PC-3 (cell line): Measurements from ENCODE around the gene SCNN1B. TPM values are rescaled to one million over a fixed set of nuclear protein-coding genes. Genes with fewer than 3 reads are reported as not detected.
A peak's percentile ranks its signal among the peaks of the same experiment; 100 is the strongest.

Experiments used
- ATAC-seq: fragments of 200-7000 bp; cut with Tn5 transposase; 2 replicates; pipeline ENCODE4 v1.9.1; 2020; ENCODE audit warnings: mild to moderate bottlenecking, moderate library complexity
- BruUV-seq: library from RNA; stranded (reverse); fragments of 400-500 nt; replicated peaks from 2 replicates; lab custom pipeline; 2021; lab: Mats Ljungman, UMichigan
- CTCF ChIA-PET: fragments of 300-600 bp; sonication (Branson Sonifier 250); formaldehyde crosslinking; loops from one replicate; lab custom pipeline; 2022; ENCODE audit warnings: antibody characterized with exemption; lab: Charles Lee
- POLR2A ChIA-PET: fragments of 300-600 bp; sonication (Branson Sonifier 250); formaldehyde crosslinking; loops from one replicate; lab custom pipeline; 2022; ENCODE audit warnings: antibody characterized with exemption; ENCODE audit not compliant: unreplicated experiment; lab: Charles Lee
- DNase-seq: peaks from one replicate; pipeline ENCODE4 v3.0.0-alpha.2; 2015
- H2AFZ ChIP-seq: fragments of 300-600 bp; sonication (generic); 2 replicates; pipeline ENCODE4 v1.6.0; 2016; ENCODE audit warnings: antibody characterized with exemption, low read length
- H3F3A ChIP-seq: fragments of 300-600 bp; sonication (generic); one replicate; pipeline ENCODE4 v1.6.0; 2017; ENCODE audit warnings: antibody characterized with exemption, low read length, control low read depth, mild to moderate bottlenecking; ENCODE audit not compliant: unreplicated experiment
- H3K27ac ChIP-seq: fragments of 300-600 bp; sonication (generic); 2 replicates; pipeline ENCODE4 v1.5.1; 2016; ENCODE audit warnings: mild to moderate bottlenecking, low read length
- H3K27me3 ChIP-seq: fragments of 300-600 bp; sonication (generic); 2 replicates; pipeline ENCODE4 v1.6.1; 2016; ENCODE audit warnings: low read length, mixed read lengths
- H3K36me3 ChIP-seq: fragments of 300-600 bp; sonication (generic); 2 replicates; pipeline ENCODE4 v1.6.1; 2016; ENCODE audit warnings: low read depth, mixed run types, low read length, mixed read lengths
- H3K4me1 ChIP-seq: fragments of 300-600 bp; sonication (generic); 2 replicates; pipeline ENCODE4 v1.5.1; 2016; ENCODE audit warnings: low read length; ENCODE audit not compliant: insufficient read depth
- H3K4me2 ChIP-seq: fragments of 300-600 bp; sonication (generic); 2 replicates; pipeline ENCODE4 v1.6.0; 2016; ENCODE audit warnings: low read length
- H3K4me3 ChIP-seq: fragments of 300-600 bp; sonication (generic); 2 replicates; pipeline ENCODE4 v1.5.1; 2016; ENCODE audit warnings: mild to moderate bottlenecking, low read length, mixed read lengths
- H3K79me2 ChIP-seq: fragments of 300-600 bp; sonication (generic); 2 replicates; pipeline ENCODE4 v1.6.1; 2017; ENCODE audit warnings: low read length, mixed read lengths
- H3K9ac ChIP-seq: fragments of 300-600 bp; sonication (generic); 2 replicates; pipeline ENCODE4 v1.6.0; 2016; ENCODE audit warnings: mild to moderate bottlenecking, low read length
- H3K9me2 ChIP-seq: fragments of 300-600 bp; sonication (generic); replicated peaks from 2 replicates; pipeline ENCODE4 v1.6.1; 2016; ENCODE audit warnings: mixed run types, low read length, mixed read lengths
- H3K9me3 ChIP-seq: fragments of 300-600 bp; sonication (generic); 2 replicates; pipeline ENCODE4 v1.6.1; 2016; ENCODE audit warnings: low read length, mixed read lengths
- H4K20me1 ChIP-seq: fragments of 300-600 bp; sonication (generic); 2 replicates; pipeline ENCODE4 v1.6.1; 2016; ENCODE audit warnings: low read length, mixed read lengths
- EZH2 ChIP-seq: fragments of 300-600 bp; sonication (generic); IDR thresholded peaks from one replicate; pipeline ENCODE4 v1.6.1; 2017; ENCODE audit warnings: antibody characterized with exemption, mild to moderate bottlenecking, low read length; ENCODE audit not compliant: unreplicated experiment
- EZH2phosphoT487 ChIP-seq: fragments of 300-600 bp; sonication (generic); IDR thresholded peaks from 2 replicates; pipeline ENCODE4 v1.6.1; 2018; ENCODE audit warnings: mild to moderate bottlenecking, antibody characterized with exemption, low read length, borderline replicate concordance
- intact Hi-C: fragments of 100-400 bp; cut with micrococcal nuclease; formaldehyde crosslinking; loops from 2 replicates; pipeline ENCODE4 v1.9.0; 2023
- total RNA-seq: library from RNA; depleted of rRNA; stranded (reverse); fragments of >200 nt; gene quantifications from 2 replicates; pipeline ENCODE4 v1.2.3, GENCODE V29; 2014
- TF ChIP-seq, protein P1 (sequence below): fragments of 300-600 bp; sonication (generic); conservative IDR thresholded peaks from 2 replicates; pipeline ENCODE4 v1.5.1; 2017; ENCODE audit warnings: antibody characterized with exemption, low read depth, mild to moderate bottlenecking, low read length

SCNN1B gene
- total RNA-seq, 1 experiment from 2014 or later = 4.1 TPM

DNA sequence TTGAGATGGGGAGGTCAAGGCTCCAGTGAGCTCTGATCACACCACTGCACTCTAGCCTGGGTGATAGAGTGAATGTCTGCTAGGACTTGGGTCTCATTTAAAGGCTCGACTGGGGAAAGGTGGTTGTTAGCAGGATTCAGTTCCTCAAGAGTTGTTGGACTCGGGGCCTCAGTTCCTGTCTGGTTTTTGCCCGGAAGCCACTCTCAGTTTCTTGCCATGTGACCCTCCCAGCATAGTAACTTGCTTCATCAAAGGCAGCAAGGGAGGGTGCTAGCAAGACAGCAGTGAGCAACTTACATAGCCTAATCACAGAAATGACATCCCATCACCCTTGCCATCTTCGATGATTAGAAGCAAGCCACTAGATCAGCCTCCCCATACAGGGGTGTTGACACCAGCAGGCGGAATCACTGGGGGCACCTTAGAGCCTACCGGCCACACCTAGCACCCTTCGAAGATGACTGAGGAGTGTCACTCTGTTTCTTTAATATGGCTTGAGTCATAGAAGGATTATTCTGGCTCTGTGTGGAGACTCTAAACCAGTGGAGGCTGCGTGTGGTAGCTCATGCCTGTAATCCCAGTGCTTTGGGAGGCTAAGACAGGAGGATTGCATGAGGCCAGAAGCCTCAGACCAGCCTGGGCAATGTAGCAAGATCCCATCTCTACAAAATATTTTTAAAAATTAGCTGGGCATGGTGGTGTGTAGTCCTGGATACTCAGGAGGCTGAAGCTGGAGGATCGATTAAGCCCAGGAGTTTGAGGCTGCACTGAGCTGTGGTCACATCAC, 13.2 kb upstream of the SCNN1B start:
- no peaks in the 10 kb centered on the region for H4K20me1 ChIP-seq
- H3K9me2 ChIP-seq = no peaks in the 10 kb centered on the region
- POLR2A ChIA-PET = no interaction called here
- H2AFZ ChIP-seq = no peak overlapping the region
- no peak for ATAC-seq
- no peak overlapping the region for H3K4me3 ChIP-seq
- H3K4me1 ChIP-seq = peaks cover 31% of the 10 kb centered on the region
- no peaks in the 10 kb centered on the region for H3K36me3 ChIP-seq
- H3F3A ChIP-seq = no peaks in the 10 kb centered on the region
- no peaks in the 10 kb centered on the region for H3K27me3 ChIP-seq
- H3K27ac ChIP-seq = no peak overlapping the region
- DNase-seq = no peak
- CTCF ChIA-PET = no interaction called here
- no peak overlapping the region for H3K4me2 ChIP-seq
- H3K79me2 ChIP-seq = no peaks in the 10 kb centered on the region
- H3K9me3 ChIP-seq = no peaks in the 10 kb centered on the region
- intact Hi-C loops = loop anchor here (10.0 kb wide), 1 partner anchor 104 kb away; the partner anchor contains the start of gene SCNN1G
- H3K9ac ChIP-seq = no peak overlapping the region
- TF ChIP-seq, protein P1, sequence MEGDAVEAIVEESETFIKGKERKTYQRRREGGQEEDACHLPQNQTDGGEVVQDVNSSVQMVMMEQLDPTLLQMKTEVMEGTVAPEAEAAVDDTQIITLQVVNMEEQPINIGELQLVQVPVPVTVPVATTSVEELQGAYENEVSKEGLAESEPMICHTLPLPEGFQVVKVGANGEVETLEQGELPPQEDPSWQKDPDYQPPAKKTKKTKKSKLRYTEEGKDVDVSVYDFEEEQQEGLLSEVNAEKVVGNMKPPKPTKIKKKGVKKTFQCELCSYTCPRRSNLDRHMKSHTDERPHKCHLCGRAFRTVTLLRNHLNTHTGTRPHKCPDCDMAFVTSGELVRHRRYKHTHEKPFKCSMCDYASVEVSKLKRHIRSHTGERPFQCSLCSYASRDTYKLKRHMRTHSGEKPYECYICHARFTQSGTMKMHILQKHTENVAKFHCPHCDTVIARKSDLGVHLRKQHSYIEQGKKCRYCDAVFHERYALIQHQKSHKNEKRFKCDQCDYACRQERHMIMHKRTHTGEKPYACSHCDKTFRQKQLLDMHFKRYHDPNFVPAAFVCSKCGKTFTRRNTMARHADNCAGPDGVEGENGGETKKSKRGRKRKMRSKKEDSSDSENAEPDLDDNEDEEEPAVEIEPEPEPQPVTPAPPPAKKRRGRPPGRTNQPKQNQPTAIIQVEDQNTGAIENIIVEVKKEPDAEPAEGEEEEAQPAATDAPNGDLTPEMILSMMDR = no peak
- TF ChIP-seq EZH2phosphoT487 (no peak), EZH2 (no peak)
- no TSS peak for BruUV-seq

DNA sequence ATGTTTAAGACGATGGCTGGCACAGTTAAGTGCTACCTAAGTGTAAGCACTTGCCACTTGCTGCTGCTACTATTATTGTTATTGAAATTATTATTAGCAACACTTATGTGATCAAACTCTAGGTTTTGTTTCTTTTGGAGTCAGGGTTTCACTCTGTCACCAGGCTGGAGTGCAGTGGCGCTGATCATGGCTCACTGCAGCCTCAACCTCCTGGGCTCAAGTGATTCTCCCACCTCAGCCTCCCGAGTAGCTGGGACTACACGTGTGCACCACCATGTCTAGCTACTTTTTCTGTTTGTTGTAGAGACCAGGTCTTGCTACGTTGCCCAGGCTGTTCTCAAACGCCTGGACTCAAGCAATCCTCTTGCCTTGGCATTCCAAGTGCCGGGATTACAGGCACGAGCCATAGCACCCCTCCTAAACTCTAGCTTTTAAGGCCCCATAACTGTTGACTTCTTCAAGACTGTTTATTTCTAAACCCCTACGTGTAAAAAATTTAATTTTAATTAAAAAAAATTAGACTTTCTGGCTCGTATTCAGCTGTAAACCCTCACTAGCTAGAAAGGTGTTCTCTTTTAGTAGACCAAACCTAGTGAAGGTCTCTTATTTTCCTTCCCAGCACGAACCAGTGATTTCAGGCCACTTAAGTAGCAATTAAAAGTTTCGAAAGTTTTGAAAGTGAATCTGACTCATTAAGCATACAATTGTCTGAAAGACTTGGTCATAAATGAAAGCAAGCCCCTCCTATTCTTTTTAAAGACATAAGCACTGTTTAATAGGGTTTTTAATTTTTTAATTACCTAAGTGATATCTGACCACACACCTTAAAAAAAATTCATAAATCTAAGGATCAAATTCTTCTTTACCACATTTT, 11.7 kb upstream of the SCNN1B start:
- no peaks in the 10 kb centered on the region for H4K20me1 ChIP-seq
- H3K79me2 ChIP-seq = no peaks in the 10 kb centered on the region
- no peak overlapping the region for H2AFZ ChIP-seq
- no peaks in the 10 kb centered on the region for H3K36me3 ChIP-seq
- 0 out of 2 replicates have a peak overlapping the region, but pooled peaks have one; percentile 7 for H3K27ac ChIP-seq
- no peaks in the 10 kb centered on the region for H3K9me3 ChIP-seq
- ChIA-PET POLR2A (no interaction called here), CTCF (no interaction called here)
- H3K27me3 ChIP-seq = no peaks in the 10 kb centered on the region
- DNase-seq (peak; percentile 46), ATAC-seq (peak; percentile 50)
- H3K9ac ChIP-seq = no peak overlapping the region
- H3K4me1 ChIP-seq = peaks cover 21% of the 10 kb centered on the region
- H3F3A ChIP-seq = no peaks in the 10 kb centered on the region
- no peak for TF ChIP-seq EZH2phosphoT487
- TF ChIP-seq, protein P1 = no peak
- no peak overlapping the region for H3K4me2 ChIP-seq
- BruUV-seq = no TSS peak
- intact Hi-C loops = no loop called here
- H3K4me3 ChIP-seq = no peak overlapping the region
- no peaks in the 10 kb centered on the region for H3K9me2 ChIP-seq
